ENCODE results near the gene PRKN.

PRKN gene

DNA sequence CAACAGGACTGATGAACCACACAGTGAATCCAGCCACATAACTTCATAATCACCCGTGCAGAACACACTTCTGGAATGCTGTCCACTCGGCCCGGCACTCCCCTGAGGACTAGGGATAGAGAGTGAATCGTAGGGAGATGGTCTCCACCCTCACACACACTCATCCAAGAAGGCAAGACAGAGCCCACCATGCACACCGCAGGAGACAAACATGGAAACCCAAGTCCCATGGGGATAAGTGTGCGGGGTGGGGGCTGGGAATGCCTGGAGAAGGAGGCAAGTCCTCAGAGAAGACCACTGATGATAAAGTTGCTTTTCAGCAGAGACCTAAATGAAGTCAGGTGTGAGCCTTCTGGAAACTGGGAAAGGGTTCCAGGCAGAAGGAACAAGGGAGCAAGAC is 1054.5 kb downstream of the PRKN start:
- no peak for DNase-seq

DNA sequence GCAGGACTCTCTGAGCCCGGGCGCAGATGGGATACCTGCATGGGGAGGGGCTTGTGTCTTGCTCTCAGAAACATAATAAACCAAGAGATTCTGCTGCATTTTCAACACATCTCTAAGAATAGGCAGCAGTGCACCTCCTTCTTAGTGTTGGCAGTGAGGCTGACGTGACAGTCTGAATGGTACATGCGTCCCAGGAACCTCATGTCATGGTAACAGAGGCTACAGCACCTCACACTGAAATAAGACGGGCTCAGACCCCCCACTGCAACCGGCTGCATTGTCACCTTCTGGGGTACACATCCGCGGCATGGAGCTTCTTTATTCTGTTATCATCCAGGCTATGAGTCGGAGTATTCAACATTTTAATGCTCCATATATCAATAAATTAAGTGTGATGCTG is 1056.4 kb downstream of the PRKN start:
- DNase-seq = no peak

DNA sequence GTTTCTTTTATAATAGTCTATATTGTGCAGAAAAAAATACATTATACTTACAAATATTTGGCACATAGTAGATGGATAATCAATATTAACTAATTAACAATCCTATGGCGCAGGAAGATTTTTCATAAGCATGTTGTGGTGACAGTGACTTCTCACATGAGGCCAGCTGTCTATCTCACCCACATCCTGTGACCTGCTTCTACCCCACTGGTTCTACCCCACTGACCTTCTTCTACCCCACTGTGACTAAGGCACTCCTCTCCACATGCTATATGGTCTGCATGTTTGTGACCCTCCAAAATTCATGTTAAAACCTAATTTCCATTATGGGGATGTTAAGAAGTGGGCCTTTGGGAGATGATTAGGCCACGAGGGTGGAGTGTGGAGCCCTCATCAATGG is 1058.9 kb downstream of the PRKN start:
- DNase-seq = no peak

DNA sequence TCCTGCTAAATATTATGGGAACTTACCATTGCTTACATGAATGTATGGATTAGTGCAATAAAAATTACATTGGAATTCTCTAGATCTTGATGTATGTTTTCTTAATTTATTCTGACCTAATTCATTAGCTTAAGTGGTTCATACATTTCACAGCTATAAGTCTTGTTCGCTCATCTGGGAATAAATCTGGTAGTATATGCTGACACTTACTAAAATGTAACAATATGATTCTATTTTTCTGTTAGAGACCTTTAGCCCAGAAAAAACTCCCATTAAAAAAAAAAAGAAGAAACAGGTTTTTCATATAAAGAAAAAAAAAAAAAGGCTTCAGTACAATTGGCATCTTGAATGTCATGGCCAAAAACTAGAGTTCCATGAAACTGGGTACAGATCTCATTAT is 1059.6 kb downstream of the PRKN start:
- no peak for DNase-seq

DNA sequence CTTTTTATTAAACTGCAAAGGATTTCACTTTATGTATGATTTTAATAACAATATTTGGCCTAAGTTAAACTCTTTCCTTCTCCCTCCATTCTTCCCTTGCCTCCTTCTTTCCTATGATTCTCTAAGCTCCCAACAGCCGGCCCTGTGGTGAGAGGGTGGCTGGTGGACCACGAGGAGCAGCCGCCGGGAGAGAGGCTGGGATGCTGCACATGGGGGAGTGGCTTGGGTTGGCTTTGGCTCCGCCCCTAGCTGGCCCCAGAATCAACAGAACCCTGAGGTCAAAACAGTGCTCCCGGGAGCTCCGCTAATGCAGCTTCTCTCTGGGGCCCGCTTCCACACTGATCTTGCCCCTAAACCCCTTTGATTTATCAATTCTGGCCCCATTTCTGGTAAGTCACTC is 1063.9 kb downstream of the PRKN start:
- DNase-seq = no peak

DNA sequence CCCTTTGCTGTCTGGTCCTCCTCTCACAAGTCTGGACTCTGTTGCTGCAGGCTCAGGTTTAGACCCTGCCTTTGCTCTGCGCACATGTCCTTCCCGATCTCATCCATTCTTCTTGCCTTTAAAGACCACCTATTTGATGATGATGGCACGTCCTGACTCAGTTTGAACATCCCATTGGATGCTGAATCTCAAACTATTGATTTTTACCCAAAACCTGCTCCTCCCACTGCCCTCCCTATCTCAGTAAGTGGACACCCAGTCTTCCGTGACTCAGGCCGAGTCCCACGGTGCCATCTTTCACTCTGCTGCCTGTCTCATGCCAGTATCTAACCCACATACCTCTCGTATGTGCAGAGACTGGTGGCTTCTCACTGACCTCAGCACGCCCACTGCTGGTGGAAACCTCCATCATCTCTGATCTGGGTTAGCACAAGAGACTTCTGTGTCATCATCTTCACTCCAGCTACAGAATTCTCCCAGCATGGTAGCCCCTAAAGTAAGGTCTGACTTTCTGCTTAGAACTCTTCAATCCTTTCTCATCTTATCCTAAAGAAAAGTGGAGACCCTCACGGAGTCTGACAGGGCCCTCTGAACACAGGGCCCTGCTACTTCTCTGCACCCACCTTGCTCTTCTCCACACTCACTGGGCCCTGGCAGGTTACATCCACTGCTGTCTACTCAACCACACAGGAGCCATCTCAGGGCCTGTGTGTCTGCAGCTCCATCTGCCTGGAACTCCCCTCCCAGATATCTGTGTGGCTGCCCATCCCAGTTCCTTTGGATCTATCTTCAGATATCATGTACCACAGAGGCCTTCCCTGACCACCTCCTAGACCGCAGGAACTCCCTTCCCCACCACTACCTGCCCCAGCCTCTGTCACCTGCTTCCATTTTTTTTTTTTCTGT is 1066.6 kb downstream of the PRKN start:
- DNase-seq = no peak

DNA sequence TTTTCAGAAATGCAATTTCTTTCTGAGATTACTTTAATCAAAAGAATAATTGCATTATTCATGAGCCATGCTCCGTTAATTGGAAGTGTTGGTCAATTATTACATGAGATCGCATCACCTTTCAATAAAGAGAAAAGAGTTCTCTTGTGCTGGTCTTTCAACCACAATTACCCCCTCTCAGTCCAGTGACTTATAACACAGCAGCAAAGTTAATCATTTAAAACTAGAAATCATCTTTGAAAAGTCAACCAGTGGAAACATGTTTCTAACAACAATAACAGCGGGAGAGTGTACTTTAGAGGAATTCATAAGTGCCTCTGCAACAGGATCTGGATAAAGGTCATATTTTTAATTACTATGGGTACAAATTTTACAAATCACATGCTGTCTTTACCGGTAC is 1069.4 kb downstream of the PRKN start:
- no peak for DNase-seq

DNA sequence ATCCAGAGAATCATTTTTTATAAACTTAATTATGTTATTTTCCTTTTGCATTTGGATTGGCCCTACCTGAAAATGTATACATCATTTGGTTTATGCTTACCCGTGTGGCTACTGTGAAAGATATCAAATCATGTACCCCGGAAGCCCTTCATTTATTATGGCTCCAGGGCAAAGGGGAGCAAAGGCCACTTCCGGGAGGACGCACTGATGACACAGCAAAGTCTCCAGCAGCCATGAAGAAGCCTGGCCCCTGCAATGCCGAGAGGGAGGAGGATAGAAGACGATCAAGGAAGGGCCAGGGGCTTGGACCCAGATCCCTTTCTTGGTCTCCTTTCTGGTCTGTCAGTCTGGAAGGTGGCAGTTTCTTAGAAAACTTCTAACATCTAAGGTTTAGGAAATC is 1073.4 kb downstream of the PRKN start:
- no peak for DNase-seq

DNA sequence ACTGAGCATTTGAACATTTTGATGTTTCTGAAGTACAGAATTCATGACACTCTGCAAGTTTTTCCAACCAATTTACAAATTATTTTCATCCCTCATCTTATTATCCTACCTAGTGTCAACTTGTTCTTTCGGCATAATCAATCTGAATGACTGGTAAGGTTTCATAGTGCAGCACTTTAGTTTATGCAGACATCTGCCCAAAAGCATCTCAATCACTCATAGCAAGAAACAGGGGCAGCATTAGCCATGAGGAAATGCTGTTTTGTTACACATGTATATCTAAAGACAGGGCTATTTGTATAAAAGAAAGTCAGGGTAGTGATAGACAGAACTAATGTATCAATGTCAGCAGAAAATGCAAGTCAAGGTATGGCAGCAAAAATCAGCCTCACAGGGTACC is 1075.6 kb downstream of the PRKN start:
- no peak for DNase-seq

DNA sequence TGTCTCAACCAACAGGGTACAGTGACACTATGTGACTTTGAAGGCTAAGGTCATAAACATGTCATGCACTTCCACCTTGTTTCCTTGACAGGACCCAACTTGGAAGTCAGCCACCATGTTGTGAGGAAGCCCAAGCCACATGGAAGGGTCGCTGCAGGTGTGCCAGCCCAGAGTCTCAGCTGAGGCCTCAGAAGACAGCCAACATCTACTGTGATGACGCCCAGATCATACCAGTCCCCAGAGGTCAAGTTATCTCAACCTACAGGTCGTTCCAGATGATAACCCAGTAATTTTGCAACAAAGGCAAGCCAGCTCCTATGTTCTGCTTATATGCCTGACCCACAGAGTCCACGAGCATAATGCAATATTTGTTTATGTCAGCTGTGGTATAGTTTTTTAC is 1077.7 kb downstream of the PRKN start:
- DNase-seq = no peak

DNA sequence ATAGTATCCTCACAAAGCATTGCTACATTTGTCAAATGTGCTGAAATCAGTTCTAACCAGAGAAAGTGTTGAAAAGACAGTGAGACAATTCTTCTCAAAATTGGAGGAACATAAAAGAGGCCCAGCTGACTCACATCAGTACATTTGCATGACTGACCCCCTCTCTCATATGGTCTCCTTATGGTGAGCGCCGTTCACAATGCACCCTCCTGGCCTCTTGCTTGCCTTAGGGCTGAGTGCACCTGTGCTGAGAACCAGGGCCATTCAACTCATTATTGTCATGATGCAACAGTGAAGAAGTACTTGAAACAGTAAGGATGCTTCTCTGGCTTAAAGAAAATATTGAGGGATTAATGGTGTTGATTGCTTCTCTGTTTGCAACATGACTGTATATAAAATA is 1078.5 kb downstream of the PRKN start:
- no peak for DNase-seq

DNA sequence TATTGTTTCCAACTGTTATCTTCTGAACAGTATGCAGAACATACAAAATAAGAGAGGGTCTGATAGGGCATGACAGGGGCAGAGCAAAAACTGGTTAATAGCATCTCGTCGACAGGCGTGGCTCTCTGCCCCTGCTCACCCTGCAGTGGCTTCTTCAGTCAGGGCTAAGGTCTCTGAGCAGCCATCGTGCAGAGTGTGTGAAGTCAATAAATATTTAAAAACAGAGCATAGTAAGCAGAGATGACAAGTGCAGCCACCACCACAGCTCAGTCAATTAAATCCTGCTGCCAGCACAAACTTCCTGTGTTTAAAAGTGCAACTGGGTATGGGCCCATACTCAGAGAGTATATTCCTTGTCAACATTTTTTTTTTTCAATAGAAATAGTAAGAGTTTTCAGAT is 1080.3 kb downstream of the PRKN start:
- DNase-seq = no peak

DNA sequence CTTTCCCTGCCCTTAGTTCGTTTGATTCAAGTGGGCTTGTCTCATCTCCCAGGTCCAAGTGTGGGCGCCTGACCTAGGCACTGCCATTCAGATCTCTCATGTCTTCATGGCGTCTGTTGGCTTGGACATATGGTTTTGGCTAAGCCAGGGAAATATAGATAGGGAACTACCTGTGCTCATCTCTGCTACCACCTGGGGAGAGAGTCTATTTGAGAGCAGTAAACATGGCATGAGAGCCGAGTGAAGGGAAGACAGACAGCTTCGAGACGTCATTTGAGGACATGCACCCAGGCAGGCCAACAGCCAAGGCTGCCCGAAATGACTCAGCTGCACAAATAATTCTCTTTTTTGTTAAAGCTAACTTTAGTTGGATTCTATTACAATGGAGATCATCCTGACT is 1083.0 kb downstream of the PRKN start:
- DNase-seq = no peak

DNA sequence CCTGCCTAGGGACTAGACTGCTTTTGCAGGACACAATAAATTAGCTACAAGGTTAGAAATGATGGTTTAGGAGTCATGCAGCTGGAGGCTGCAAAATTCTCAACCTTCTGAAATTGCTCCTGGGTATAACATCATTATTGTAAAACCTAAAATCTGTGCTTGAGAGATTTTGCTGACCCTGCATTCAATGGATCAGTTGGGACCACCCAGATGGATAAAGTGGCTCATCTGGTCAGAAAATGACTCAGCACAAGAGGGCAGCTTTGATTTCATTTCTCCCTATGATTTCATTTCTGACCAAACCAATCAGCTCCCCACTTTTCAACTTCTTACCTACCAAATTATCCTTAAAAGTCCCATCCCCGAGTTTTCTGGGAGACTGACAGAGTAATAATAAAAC is 1086.4 kb downstream of the PRKN start:
- no peak for DNase-seq

DNA sequence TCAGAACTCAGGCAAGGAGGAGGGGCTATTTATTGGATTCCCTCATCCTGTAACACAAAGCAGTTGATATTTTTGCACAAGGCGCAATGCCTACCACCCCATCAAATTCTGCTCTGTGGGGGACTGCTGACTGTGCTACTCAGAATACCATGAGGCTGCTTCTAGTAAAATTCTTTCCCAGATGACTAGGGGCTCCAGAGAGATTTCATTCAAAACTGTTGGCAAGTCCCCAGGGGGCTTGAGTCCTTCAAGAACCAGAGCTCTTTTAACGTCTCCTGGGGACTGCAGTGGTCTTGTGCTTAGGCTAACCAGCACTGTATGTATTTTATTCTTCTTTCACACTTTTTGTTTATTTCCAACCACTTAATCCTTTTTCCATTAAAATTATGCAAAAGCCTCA is 1087.8 kb downstream of the PRKN start:
- no peak for DNase-seq

DNA sequence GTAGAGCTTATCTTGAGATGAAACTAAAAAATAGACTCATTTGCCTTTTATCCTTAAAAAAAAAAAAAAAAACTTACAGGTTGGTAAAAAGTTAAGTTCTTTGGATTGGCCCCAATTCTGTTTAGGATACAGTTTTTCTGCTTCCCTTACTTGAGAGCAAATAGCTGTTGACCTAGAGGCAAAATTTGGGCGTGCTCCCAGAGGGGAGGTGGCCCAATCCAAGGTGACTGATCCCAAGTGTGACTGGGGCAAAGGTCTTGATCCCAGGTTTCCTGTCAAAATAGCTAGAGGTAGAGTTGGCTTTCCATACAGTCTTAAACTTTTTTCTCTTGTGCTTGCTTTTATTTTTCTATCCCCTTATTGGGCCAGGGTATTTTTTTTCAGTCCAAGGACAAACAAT is 1089.9 kb downstream of the PRKN start:
- no peak for DNase-seq

DNA sequence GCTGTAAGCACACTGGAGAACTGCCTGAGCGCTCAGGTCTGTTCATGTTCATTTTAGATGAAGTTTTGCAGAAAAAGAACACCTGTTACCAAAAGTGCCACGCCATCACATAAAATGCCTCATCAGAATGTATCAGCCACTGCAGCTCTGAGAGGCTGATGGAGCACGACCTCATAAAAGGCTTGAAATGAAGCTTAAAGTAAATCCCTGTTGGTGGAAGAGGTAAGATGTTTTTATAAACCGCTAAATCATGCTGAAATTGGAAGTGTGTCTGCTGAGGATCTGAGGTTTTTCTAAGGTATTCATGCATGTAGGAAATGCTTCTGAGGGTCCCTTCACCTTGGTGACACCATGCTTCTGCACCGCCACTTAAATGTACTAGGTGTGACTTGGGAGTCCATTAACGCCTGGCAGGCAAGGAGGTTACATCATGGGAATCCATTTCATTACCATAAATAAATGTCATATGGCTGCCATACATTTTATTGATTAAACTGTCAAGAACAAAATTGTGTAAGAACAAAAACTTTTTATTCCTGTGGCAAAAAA is 1090.6 kb downstream of the PRKN start:
- DNase-seq = no peak

DNA sequence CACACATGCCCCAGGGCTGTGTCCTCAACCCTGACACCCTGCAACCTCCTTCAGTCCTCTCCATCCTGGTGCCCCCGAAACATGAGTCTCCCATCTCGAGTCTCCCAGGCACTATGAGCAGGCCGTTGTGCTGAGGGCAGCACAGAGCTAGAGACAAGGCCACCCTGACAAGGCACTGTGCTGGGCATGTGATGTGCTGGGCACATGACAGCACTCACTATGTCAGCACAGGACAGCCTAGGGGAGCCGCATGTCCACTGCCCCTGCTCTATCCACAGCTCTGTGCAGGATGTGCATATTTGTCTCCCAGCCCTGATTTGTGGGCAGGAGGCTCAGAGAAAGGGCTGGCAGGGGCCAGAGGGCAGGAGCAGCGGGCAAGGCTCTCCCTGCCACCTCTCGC is 1091.6 kb downstream of the PRKN start:
- DNase-seq = no peak

DNA sequence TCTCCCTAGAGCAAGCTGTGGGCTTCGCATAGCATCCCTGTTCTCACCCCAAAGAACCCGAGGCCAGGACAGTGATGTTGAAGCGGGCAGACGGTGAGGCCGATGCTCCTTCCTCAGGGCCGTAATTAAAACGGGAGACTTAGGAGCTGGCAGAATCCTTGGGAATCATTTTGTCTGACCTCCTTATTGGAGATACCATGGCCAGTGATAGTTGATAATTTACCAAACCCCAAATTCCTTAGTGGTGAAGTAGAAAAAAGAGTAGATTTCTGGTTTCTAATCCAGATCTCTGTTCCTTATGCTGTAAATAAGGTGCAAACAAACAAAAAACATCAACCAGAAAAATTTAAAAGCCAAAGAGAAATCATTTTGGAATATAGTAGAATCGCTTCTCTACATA is 1092.7 kb downstream of the PRKN start:
- DNase-seq = no peak

DNA sequence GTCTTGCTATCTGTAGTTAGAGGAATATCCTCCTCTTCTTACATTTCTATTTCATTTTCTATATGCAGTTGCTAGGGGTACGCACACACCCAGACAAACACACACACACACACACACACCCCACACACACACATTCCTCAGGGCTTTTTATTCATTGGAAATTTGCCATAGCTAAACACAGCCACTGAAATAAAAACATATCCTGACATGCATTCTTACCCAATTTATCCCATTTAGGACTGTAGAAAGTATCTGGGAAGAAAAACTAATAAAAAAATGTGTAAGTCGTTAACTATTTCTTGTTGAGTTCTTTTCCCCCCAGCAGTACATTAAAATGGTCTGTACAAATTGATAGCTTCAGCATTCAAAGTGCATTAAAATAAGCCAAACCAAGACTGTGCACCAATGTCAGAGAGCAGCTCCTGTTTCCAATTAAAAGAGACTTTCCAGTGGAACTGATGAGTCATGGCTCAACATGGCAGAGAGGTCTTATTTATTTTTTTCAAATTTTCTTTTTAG is 1095.8 kb downstream of the PRKN start:
- DNase-seq = no peak

DNA sequence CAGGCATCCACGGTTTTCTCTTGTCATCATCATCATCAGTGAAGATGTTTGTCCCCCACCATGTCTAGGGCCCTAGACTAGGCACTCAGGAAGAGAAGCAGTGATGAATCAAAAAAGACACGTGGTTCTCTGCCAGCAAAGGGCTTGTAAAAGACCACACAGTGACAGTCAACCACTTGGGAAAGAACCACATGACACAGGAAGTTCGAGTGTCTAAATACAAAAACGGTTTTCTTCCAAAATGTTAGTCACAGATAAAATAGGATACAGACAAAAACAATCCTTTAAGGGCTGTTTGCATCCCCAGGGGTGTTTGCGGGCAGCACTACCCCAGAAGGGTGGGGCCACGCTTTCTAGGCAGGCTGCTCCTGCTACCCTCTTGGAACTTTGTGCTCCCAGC is 1096.9 kb downstream of the PRKN start:
- DNase-seq = no peak

DNA sequence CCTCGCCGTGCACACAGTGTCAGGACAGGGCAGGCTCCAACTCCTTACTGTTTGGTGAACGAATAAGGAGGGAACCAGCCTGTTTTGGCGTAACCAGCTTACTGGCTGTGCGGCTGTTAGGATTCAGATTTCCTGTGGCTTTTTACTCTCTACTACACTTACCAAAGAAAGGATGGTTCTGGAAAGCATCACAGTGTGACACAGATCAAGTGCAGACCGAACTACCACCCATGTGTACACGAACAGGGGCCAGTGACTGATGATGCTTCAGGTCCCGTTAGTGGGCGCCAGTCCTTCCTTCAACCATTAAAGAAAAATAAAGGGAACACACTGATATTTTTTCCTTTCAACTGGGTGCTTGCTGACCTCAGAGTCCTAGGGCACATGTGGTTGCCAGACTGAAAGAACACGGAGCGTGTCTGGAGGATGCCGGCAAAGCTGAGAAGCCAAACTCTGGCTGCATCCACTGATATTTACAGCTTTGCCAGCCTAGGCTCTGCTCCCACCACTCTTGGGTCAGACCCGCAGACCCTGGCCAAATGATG is 1101.4 kb downstream of the PRKN start:
- no peak for DNase-seq

DNA sequence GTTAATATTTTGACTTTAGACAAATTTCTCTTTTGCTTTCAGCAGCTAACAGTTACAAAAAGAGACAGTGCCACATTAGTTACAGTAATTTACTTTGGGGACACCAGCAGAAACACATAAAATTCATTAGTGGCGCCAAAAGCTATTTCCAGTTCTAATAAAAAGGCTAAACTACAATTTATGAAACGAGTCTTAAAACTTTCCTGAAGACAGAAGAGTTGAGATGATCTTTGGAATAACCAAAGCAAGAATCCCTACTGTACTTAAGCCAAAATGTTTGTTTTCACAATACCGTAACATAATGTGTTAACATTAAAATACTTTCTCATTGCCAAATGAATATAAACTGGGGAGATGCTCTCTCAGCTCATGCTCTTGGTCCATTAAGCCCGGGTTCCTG is 1103.5 kb downstream of the PRKN start:
- no peak for DNase-seq

DNA sequence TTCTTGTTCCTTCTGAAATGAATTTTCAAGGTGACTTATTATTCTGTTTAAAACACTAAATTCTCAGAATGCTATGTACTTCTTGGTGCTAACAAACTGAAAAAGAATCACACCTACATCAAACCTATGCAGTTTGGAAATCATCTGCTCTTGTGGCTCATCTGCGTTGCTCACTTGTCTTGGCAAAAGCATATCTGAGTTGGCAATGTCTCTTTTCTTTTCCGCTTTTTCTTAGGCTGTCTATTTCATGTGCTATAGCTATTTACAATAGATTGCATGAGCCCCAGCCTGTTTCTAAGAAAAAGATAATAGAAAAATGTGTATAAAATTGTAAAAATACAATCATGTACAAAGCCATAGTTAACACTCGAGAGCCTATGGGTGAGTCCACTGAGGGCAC is 1104.8 kb downstream of the PRKN start:
- no peak for DNase-seq

Data from NCI-H446 (cell line).